KG1 (cell line): ENCODE results near the gene DAB2.

Experiments
- DNase-seq: peaks from one replicate; lab custom pipeline; 2025; lab: John Stamatoyannopoulos, UW

The DAB2 gene

DNA sequence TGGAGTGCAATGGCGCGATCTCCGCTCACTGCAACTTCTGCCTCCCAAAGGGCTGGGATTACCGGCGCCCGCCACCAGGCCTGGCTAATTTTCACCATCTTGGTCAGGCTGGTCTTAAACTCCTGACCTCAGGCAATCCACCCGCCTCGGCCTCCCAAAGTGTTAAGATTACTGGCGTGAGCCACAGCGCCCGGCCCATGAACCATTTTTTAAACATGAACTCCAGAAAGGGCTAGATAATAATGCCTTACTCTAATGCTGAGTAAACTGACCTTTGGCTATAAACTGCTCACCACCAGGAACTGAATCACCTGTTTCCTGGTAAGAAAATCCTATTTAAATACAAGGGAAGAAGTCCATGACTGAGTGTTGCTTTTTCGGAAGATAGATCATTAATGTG, 23.2 kb upstream of the DAB2 start:
- DNase-seq = no peak

DNA sequence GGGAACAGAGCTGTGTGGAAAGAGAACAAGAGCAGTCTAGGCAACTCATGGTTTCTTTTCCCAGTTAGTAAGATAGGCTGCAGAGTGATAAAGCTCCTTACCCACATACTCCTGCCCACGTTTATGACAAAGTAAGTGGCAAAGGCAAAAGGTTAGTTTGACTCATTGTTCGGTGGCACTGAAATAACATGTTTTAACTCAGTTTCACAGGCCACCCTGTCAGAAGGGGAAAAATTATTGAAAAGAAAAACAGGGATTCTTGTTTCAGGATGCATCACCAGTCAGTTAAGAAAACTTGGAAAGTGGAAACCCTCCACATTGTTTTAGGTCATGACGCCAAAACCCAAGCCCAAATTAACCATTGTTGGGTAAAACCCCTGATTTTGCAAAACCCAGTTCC, 22.3 kb upstream of the DAB2 start:
- no peak for DNase-seq

DNA sequence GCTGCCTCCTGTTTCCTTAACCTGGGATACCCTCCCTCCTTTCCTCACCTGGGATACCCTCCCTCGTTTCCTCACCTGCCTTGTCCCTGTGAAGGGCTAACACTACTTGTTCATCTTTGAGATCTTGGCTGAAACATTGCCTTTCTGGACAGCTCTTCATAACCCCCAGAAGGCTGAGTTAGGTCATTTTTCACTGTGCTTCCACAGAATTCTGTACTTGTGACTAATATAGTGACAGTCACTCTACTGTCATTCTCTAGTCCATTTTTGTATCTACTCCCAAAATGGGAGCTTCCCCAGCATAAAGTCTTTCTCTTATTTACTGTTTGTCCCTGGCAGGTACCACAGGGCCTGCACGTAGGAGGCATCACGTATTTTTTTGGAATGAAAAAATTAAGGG, 21.5 kb upstream of the DAB2 start:
- DNase-seq = no peak

DNA sequence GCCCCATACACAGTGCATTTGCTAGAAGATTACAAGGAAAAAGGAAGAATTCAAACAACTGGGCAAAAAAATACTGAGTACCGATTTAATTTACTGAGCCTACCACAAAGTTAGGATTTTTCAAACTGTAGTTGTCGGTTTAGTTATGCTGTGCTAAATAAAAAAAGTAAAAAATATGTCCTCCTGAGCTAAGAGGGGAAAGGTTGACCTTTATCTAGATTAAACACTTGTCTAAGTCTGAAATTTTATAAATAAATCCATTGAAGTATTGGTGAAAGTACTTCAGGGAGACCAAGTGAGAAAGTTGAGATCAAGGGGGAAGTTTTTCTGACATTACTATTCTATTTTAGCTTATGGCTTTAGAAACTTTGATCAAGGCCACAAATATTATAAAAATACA, 19.1 kb upstream of the DAB2 start:
- no peak for DNase-seq

DNA sequence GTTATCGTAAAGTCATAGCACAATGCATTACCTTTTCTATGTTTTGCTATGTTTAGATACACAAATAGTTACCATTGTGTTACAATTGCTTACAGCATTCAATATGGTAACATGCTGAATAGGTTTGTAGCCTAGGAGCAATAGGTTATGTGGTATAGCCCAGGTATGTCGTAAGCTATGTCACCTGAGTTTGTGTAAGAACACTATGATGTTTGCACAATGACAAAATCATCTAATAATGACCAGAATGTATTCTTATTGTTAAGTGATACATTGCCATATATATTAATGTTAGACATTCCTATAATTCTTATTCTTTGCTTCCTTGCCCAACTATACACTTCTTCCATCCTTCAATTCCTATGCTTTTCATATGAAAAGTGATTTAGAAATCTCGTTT, 18.2 kb upstream of the DAB2 start:
- DNase-seq = no peak

DNA sequence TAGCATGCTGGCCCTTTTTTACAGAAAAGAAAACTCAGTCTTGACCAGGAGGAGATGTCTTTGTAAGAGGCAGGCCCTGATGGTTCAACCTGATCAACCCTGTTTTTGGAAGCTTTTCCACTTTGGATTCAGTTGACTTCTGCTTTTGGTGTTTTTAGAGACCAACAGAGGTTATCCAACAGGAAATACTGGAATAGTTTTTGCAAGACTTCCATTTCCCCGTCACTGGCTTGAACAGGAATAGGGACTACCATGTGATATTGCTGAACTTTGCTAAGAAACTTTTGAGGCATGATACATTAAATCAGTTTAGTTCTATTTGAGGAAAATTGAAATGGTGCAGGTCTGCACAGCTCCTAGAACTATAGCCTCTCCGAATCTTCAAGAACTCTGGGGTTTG, 17.1 kb upstream of the DAB2 start:
- no peak for DNase-seq

DNA sequence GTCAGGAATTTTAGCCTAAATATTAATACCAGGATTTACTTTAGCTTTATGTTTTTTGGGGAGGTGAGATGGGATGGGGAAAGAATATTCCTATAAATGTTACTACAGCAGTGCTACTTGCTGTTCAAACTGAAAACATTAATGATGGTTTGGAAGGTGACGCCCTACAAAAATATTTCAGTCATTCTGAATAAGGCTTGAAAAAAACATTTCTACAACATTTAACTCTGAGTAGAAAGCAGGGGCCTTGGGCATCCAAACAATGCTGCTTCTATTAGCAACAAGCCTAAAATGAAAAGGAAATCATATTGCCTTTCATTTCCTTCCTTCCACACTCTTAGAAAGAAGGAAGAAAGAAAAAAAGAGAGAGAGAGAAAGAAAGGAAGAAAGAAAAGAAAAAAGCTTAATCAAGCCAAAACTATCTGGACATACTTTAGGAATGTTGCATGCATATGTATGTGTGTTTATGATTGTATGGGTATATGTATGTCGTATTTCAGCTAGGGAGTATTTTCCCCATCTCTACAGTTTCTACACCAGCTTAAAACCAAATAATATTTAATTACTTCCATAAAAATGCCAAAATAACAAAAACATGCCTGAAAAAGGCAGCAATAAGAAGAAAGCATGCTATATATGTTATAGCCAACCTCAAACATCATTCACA, 16.3 kb upstream of the DAB2 start:
- DNase-seq = no peak

DNA sequence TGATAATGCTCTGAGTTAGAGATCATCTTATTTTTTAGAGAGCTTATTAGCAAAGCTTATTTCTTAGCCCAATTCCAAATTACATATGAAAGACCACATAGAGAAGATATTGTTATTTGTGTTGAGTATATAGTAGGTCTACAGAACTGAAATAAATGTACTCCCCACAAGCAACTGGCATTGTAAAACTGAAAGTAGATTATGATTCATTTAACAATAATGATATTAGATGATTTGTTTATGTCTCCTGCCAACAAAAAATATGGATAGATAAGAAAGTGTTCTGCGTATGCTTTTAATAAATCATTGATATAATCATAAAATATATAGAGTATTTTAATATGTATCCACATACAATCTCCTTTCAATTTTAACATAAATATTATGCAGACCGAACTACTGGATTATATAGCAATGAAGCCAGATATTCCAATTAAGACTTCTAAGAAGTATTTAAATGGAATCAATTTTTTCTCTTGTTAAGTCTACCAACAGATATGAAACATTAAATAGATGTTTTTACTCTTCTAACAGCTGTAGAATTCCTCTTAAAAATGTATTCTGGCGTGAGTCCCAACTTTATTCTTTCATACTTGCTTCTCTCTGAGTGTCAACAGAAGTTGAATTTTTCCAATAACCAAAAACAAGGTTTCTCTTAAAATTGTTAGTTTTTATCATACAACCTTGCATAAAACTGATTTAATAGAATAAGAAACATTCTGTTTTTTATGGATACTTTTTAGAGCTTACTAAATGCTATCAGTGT, 15.6 kb upstream of the DAB2 start:
- DNase-seq = no peak

DNA sequence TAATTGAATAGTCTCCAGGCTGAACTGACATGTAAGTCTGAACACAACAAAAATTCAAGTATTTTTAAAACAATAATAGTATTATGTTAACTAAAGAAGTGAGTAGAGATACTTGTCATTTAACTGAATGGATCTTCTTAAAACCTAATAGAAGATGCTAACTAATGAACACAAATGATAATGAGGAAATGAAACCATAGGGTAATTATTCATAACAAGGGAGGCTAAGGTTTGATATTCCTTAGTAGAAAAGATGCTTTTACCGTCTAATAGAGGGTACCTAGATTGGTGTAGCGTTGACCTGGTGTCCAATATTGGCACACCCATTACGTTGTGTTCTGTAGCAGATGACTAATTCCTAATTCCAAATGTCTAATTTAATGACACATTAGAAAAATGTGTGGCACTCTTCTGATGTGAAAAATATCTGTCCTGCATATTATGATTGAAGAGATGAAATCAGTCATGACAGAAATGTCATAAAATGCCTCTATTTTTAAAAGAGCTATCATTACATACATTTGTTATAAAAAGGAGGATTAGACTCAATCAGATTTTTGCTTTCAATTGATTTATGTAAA, 14.9 kb upstream of the DAB2 start:
- DNase-seq = no peak

DNA sequence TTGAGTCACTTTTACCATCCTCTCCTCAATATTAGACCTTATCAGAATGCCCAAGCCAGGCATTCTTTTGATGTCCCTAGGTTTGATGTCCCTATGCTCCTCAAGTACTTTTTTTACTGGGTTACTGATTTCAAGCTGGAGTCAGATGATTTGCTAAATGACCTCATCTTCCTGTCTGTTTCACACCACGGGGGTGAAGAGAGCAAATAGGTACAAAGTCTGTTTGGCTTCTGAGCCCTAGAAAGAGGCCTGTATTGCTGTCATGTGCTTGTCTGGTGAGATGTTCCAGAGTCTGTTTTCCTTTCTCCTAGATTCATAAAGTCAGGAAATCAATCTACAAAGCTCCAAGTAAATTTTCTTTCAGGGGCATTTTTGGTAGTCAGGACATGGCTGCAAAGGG, 12.7 kb upstream of the DAB2 start:
- DNase-seq = no peak

DNA sequence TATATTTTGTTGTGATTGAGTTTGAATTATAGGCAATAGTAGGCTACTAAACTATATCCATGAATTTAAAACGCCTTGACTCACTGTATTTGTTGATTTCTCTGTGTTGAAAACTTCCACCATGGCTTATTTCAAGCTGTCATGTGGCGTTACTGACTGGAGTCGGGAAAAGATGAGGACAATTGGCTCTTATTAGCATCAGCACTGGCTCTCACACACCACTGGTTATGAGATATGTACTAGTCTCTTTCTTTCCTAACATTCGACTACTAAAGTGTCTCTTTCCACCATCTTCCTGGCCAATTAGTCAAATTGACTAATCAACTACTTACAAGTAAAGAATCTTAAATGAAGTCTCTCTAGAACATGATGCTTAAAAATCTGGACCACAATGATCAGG, 9.1 kb upstream of the DAB2 start:
- no peak for DNase-seq

DNA sequence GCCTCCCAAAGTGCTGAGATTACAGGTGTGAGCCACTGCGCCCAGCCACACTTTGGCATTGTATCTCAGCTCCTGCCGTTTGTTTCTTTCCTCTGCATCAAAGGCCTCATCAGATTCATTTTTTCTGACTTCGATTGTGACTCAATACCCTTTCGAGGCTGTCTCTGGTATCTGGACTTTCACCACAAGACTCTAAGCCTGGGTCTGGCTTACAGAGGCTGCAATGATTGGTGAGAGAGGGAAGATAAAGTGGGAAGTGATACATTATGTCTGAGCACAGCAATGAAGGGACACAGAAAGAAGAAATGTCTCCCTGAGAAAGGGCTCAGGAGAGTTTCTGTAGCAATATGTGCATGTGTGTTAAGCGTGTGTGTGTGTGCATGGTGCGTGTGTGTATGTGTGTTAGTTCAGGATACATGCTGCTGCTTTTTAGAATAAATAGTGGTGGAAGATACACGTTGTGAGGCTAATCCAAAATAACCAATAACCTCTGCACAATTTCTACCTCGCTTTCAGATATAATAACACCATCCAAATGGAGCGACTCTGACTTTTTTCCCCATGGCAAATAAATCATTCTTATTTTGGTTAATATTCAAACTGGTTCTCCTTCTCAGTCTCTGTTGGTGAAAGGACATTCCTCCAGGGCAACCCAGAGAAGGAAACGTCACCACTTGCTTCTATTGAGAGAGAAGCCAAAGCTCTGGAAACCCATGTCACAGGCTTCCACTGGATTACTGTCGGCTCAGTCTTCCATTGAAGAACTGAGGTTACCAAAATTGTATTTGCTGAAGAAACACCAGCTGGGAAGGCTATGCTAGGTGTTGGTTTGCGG, 8.1 kb upstream of the DAB2 start:
- DNase-seq = no peak

DNA sequence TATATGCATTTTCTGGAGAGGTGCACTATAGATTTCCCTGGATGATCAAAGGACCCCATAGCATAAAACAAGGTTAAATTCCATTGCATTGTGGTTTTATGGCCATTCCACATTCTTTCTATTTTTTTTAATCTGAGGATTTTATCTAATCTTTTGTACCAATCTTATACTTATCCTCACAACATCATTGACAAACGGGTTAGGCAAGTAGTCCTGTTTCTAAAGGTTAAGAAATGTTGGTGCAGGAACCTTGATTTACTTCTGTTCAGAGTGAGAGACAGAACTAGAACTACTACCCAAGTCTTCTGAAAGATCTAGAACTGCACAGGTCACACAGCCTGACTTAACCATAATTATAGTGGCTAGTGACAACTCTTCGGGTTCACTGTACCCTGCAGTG, 5.7 kb upstream of the DAB2 start:
- no peak for DNase-seq

DNA sequence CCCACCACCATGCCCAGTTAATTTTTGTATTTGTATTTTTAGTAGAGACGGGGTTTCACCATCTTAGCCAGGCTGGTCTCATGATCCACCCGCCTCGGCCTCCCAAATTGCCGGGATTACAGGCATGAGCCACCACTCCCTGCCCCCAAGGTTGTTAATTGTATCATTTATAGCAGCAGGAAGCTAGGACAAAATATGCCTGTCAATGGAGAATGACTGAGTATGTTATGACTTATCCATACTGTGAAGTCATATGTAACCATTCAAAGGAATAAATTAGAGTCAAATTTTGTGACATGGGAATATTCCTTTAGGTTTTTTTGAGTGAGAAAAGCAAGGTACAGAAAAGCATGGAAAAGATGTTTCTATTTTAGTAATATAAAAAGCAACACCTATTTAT, 3.9 kb upstream of the DAB2 start:
- DNase-seq = no peak

DNA sequence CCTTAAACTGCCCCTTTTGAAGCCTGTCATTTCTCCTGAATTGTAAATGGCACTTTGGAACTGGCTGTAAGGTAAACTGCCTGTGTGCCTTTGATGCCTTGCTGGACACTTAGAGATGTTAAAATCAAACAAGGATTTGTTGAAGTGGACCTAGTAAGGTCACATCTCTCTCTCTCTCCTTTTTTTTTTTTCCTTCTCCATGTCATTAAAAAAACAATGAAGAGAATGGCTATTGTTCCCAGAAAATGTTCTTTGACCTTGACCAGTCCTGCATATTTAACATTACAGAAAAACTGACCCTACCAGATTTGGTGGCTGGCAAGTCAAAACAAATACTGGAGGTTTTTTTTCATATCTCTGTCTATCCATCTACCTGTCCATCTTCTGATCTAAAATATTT, 2.9 kb upstream of the DAB2 start:
- no peak for DNase-seq

DNA sequence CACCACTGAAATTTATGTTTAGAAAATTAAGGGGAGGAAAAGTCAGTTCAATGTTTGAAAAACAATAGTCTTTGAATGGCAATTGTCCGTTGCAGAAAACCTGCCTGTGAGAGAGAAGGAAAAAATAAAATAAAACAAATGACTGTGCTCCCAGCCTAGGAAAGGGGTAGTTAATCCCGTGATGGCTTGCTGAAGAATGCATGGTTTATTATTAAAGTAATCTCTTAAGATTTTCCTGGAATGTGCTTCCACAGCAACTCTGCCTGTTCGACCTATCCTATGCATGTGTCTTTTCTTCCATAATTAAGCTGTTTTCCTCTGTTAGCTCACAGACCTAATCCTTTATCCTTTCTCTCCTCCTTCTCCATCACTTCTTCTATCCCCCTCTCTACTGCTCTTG, 2.4 kb upstream of the DAB2 start:
- no peak for DNase-seq

DNA sequence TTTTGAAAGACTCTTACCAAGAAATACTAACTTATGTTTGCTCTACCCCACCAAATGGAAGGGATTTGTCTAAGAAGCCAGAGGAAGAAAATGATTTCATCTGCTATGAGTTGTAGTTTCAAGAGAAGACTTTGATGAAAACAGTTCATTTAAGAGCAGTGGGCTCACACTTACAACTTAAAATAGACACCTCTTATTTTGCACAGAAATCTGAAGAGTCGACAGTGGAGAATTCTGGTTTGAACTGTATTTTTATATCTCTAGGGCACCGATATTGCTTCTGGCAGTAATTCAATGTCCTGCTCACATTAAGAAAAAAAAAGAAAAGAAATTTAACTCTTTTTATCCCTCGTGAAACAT, 1.9 kb upstream of the DAB2 start:
- DNase-seq = no peak

DNA sequence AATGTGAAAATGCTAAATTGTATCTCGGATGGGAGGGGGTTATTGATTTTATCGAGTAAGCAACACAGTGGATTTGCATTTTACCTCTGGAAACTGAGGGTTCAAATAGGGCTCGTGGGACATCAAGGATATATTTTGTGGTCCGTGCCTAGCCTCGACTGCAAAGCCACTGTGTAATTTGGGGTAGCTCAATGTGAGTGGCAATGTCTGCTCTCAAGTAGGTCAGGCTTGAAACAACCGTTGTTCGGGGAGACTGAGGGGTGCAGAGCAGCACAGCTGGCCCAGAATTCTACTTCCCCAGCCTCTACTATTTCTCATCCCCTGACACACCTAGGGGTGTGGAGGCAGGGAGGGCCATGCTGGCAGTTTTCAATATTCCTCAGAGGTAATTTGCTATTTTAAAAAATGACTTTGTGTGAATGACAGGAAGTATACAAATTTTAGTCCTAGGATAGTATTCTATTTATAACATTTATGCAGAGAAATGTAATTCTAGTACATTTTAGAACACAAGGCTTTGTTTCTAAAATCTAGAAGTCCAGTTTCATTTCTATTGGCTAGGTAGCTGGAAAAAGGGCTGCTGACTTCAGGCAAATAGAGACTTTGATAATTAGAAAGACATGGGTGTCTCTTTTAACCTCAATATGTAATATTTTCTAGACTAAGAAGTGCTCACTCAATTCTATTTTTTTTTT, 1.4 kb upstream of the DAB2 start:
- no peak for DNase-seq

DNA sequence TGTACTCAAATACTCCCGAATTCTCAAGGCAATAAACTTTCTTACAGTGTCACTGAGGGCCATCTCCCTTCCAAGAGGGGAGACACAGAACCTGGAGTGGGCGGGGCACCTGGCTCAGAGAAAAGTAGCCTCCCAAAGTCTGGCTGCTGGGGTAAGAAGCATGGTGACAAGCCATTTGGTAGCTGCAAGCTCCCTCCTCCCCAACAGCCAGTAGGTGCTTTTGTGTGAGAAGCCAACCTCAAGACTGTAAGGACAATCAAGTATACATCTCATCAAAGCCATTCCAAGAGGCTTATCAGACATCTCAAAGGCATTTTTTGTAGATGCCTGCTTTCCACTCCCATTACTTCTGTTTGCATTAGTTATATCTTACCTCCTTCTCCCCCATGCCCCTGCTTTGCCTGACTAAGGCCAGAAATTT, 1.4 kb downstream of the DAB2 start:
- no peak for DNase-seq

DNA sequence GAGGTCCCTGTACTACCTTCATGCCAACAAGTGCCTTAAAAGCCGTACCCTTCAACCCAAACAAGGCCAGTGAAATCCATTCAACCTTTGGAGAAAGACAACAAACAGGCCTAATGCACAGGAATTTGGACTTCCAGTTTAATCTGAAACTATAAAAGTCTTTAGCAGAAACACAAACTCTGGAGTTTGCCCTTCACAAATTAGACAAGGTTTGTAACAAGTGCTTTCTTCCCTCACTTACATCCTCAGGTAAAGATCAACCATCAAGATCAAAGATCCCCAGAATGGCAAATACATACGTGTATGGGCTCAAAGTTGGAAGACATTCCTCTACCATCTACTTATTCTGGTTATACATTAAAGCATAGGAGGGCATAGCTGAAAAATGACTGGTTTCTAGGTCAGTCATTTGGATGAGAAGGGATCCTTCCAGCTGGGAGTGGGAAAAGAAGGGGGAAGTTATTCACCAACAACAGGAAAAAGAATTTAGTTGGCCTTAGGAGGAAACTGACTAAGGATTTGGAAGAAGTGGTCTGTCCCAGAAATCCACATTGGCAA, 2.0 kb downstream of the DAB2 start:
- no peak for DNase-seq

DNA sequence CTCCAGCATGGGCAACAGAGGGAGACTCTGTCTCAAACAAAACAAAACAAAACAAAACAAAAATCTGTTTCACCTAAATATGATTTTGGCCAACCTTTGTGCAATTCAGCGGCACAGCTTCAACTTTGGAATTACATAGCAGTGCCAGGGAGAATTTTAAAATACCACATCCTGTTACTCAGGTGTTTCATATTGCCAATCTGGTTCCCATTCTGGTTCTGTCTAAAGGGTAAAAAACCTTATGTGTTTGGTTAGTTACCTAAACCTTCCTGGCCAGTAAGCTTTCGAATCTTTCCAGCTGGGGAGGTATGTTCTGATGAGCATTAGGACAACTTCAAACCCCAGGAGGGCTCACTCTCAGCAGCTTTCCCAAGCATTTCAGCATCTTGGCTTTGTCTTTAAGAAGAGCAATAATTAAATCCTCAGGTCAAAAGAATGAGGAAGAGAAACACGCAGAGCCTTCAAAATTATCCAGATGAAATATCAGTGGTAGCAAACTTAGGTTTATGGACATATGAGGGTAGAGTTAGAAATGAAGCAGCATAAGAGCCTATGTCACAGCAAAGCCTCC, 2.7 kb downstream of the DAB2 start:
- no peak for DNase-seq
